HepG2 (cell line): ENCODE data around the gene WWP2. TPM values are rescaled to one million over a fixed set of nuclear protein-coding genes. Genes with fewer than 3 reads are reported as not detected.

ENCODE experiments used
- GATA4 ChIP-seq: sonication (generic); IDR thresholded peaks from 2 replicates; pipeline ENCODE4 v1.6.1; 2016; ENCODE audit warnings: antibody characterized with exemption, low read depth, borderline replicate concordance
- HMGXB3 ChIP-seq: sonication (generic); formaldehyde crosslinking; IDR thresholded peaks from 2 replicates; pipeline ENCODE4 v1.4.0; 2020; ENCODE audit warnings: missing genetic modification reagents, borderline replicate concordance
- IRF2 ChIP-seq: IDR thresholded peaks from 2 replicates; pipeline ENCODE4 v1.6.1; 2018; ENCODE audit warnings: missing genetic modification reagents, missing compliant biosample characterization
- NFAT5 ChIP-seq: sonication (generic); formaldehyde crosslinking; IDR thresholded peaks from 2 replicates; pipeline ENCODE4 v1.4.0; 2020; ENCODE audit warnings: missing genetic modification reagents
- REST ChIP-seq, 2 experiments: IDR thresholded peaks; 2 replicates each; pipeline ENCODE4 v1.6.1; 2011 to 2012; ENCODE audit warnings: low read length in 2 of 2, borderline replicate concordance in 1 of 2, low read depth in 1 of 2, mild to moderate bottlenecking in 1 of 2, moderate library complexity in 1 of 2
- ZBTB10 ChIP-seq: sonication (generic); formaldehyde crosslinking; IDR thresholded peaks from 2 replicates; pipeline ENCODE4 v1.4.0; 2020; ENCODE audit warnings: missing genetic modification reagents, borderline replicate concordance
- ZBTB25 ChIP-seq: IDR thresholded peaks from 2 replicates; pipeline ENCODE4 v1.6.1; 2018; ENCODE audit warnings: missing genetic modification reagents
- ZNF780A ChIP-seq: sonication (generic); formaldehyde crosslinking; IDR thresholded peaks from 2 replicates; pipeline ENCODE4 v1.8.0; 2022; ENCODE audit warnings: mild to moderate bottlenecking, missing genetic modification reagents, moderate library complexity
- ZSCAN22 ChIP-seq: sonication (generic); formaldehyde crosslinking; IDR thresholded peaks from 2 replicates; pipeline ENCODE4 v1.4.0; 2020; ENCODE audit warnings: mild to moderate bottlenecking, missing genetic modification reagents
- polyA plus RNA-seq, 8 experiments: library from polyadenylated mRNA; depleted of rRNA in 3 of 8; stranded (reverse) in 7 of 8; unstranded in 1 of 8; fragments of >200 nt; fragmentation: Illumina TruSeq in 4 of 8; extraction: Trizol in 4 of 8; gene quantifications; 2 replicates each; pipeline versions ENCODE4 v1.2.1 to v1.2.3, GENCODE V29; 2011 to 2016; ENCODE audit warnings: low read depth in 4 of 8, missing spikeins in 1 of 8, mixed read lengths in 1 of 8; ENCODE audit not compliant: insufficient read depth in 1 of 8
- total RNA-seq, 5 experiments: library from RNA; depleted of rRNA; stranded (reverse); fragments of >200 nt; fragmentation: Illumina TruSeq; extraction: Trizol; gene quantifications; 2 replicates each; pipeline ENCODE4 v1.2.3, GENCODE V29; 2016; ENCODE audit warnings: low read depth in 1 of 5

WWP2 gene
- total and polyA plus RNA-seq, 2 of the 13 experiments (the other 11 are each of a cell fraction or from before 2014, with no cell fraction given): 11.4 to 28.2 TPM

- TF ChIP-seq REST (IDR thresholded peaks at IDR 0.05; ENCODE audit: borderline replicate concordance in 1 of 2, low read depth in 1 of 2, low read length in 2 of 2): peak in 1 of 2 experiments; percentile 53; a peak in 1 of 4 replicates
- TF ChIP-seq ZBTB10 (CRISPR knock-in tag): 0 out of 2 replicates have a peak, but pooled peaks have one; percentile 36
- 0 out of 2 replicates have a peak, but pooled peaks have one; percentile 48 for TF ChIP-seq NFAT5 (CRISPR knock-in tag)
- TF ChIP-seq IRF2 (CRISPR knock-in tag): peak; percentile 75; the same call in 1 of the 2 replicates
- TF ChIP-seq HMGXB3 (CRISPR knock-in tag): peak; percentile 27; the same call in 1 of the 2 replicates
- TF ChIP-seq GATA4: peak; percentile 61; the same call in 1 of the 2 replicates
- 0 out of 2 replicates have a peak, but pooled peaks have one; percentile 66 for TF ChIP-seq ZSCAN22 (CRISPR knock-in tag)
- TF ChIP-seq ZNF780A (CRISPR knock-in tag): no peak
- TF ChIP-seq ZBTB25 (CRISPR knock-in tag): 0 out of 2 replicates have a peak, but pooled peaks have one; percentile 27
These were observed 68.5 kb downstream of the WWP2 start (continued) for GRCh38 chr16:69830534-69831211.
